HG03460 (cell line): ENCODE data around the gene PCBP4.

ENCODE experiments used
- ATAC-seq: cut with Tn5 transposase; IDR thresholded peaks from one replicate; pipeline ENCODE4 v1.9.1; 2021; ENCODE audit not compliant: unreplicated experiment

The PCBP4 gene

GRCh38 chr3:51974963-51975851 lies 8.0 kb upstream of the PCBP4 start, which contains the start of gene ABHD14A:
Gene ABHD14A (plus strand): TSS chr3:51975064. CDS start chr3:51975136, 72 bp downstream.
- no peak for ATAC-seq

DNA sequence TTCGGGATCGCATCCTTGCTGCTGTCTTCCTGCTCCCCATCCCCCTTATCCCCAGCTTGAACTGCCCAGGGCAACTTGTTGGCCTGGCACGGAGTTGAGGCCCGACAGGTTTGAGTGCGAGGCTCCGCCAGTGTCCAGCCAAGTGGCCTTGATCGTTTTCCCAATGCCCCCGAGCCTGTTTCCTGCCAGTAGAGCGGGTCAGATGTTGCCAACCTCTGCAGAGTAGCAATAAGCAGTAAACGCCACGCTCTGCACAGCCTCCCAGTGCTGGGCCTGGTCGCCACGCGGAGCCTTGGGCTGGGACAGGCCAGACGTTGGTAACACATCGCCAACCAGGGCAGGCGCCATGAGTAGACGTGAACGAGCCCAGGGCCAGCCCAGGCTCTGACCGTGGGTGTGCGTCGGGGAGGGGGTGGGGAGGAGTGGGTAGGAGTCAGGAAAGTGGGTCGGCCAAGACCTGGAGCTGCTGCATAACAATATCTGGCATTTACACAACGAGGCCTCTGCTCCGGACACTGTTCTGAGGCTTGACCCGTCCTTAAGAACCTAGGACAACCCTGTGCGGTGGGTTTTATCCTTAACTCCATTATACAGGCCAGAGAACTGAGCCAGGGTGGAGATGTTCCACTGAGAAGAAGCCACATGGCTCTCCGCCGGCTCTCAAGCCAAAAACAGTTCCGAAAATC lies 7.2 kb upstream of the PCBP4 start:
- ATAC-seq, result peak; percentile 8

DNA sequence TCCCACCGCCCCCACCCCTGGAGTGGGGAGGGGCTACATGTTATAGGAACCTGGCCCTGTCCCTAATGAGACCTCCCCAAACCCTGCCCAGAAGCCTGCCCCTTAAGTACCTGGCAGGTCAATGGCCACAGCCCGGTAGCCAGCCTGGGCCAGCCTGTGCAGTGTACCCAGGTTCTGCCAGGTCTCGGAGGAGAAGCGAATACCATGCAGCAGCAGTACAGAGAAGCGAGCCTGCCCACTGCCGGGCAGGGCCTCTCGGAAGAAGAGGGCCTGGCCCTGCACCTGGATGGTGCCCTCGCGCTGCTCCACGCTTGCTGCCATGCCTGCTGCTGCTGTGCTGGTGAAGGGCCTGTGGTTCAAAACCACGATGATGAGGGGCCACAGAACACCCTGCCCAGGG lies 4.1 kb upstream of the PCBP4 start:
- ATAC-seq, result no peak

GRCh38 chr3:51970606-51971300 lies 3.5 kb upstream of the PCBP4 start:
- ATAC-seq, result no peak

- ATAC-seq, result no peak
Observed at GRCh38 chr3:51969841-51970240, 2.6 kb upstream of the PCBP4 start.

GRCh38 chr3:51968883-51969678 lies 1.8 kb upstream of the PCBP4 start:
- ATAC-seq, result no peak

DNA sequence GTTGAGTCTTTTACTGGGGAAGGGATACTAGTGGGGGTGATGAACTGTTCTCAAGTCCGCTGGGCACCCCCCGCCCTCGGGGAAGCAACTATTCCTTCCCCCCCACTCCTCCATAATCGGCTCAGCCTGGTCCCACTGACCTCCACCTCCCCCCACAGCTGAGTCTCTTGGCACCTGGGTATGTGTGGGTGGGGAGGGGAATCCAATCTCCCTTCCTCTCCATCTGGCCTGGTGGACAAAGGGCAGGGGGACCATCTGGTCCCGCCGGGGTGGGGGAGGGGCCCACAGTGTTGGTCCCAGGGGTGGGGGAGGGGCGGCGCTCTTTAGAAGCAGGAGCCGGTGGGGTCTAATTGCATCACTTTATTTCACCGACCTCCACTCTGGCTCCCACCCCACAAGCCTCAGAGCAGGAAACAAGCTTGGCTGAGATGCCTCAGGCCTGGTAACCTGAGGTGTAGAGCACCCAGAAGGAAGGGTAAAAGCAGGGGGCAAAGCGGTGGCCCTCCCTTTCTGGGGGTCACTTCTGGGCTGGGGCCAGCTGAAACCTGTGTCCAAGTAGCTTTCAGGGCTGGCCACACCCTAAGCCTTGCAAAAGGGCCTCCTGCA lies 1.0 kb upstream of the PCBP4 start:
- no peak for ATAC-seq

DNA sequence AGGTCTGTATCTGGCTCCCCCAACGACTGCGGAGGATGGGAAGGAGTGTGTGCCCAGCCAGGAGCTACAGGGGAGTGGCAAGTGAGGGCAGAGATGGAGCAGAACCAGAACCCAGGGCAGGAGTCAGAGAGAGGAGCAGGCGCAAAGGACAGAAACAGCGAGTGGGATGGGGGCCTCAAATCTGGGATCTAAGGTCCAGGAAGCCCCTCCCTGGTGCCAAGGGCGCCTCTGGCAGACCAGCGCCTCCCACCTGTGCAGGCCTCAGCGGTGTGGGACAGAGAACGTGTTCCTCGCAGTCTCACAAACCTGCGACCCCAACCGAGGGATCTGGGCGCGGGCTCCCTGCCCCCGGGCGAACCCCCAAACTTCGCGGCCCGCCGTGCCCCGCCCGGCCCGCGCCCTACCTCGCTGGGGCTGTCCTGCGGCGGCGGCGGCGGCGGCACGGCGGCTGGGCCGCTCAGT lies 301 bp downstream of the PCBP4 start:
- ATAC-seq, result no peak

DNA sequence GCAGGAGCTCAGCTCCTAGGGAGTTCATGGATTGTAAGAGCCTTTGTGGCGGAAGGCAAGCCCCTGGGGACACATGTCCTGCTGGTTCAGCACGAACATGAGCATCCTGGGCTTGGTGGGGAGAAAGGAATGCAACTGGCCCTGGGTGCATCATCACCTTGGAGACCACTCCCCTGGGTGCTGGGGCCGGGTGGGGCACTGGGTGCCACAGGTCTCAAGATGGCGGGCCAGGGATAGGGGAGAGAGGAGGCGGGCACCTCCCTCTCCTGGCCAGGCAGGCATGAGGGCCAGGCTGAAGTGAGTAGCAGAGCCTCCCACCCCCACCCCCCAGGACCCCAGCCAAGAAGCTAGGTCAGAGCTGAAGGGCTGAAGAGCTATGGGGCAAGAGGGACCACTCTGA lies 768 bp downstream of the PCBP4 start:
- ATAC-seq, result no peak

- ATAC-seq, result no peak
Observed at GRCh38 chr3:51966016-51966415, 1.2 kb downstream of the PCBP4 start.

- no peak for ATAC-seq
Observed at GRCh38 chr3:51964521-51964920, 2.7 kb downstream of the PCBP4 start.

GRCh38 chr3:51963951-51964451 lies 3.3 kb downstream of the PCBP4 start:
- no peak for ATAC-seq

DNA sequence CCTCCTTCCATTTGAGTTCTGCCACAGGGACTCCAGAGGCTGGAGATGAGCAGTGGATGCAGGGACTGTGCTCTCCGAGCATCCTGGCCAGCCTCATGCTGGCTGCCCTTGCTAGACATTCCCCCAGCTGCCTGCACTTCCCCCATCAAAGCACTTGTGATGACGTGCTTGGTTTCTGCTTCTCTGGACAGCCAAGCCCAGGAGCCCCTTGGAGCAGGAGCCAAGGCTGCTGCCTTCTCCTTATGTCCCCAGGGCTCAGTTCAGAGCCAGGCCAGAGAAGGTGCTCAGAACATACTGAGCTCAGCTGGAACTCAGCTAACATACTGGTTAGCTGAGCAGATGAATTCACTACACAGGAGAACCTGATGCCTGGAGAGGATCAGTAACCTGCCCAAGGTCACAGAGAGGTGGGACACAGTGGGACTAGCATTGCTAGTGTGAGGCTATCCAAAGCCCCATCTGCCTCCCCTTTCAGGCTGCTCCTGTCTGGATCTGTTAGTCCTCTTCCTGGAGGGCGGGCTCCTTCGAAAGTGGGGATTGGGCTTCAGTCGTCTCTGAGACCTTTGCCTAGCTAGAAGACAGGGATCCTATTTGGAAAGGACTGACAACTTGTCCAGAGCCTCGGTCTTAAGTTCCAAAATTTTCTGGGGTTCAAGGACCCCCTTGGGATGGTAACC lies 4.3 kb downstream of the PCBP4 start:
- no peak for ATAC-seq

DNA sequence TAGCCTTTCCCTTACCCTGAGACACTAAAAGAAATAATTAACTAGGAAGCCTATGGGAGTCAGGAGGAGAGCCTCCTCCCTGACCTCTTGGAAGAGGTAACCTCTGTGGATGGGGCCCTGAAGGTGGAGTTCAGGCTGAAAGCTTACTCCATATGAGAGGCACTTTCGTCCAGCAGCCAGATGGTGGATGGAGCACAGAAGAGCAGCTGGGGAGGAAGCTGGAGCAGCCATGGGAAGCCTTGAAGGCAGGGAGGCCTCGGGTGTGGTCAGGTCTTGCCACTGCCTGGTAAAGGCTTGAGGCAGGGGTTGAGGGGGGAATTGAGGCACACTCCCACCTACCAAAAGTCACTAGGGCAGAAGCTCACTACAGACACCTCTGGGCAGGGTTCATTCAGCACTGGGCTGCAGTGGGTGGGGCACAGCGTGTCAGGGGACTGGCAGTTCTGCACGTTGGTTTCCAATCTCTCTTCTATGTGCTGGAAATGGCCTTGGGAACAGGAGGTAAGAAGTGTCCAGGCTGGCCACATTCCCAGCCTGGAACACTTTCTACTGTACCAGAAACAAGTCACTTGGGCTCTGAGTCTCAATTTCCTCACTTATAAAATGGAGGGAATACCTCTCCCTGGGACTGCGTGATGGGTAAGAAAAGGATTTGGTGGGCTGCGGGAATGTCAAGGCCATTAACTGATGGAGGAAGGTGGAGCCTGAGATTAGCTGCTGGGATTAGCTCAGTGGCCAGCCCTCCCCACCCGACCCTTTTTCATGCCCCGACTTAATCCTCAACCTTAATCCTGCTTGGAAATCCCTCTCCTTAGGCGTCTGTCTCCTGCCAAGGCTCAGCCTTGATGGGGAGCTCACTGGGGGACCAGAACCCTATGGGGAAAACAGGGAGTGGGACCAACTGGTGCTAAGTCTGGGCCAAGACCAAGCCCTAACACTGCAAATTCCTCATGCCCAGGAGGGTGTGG lies 5.4 kb downstream of the PCBP4 start:
- no peak for ATAC-seq

DNA sequence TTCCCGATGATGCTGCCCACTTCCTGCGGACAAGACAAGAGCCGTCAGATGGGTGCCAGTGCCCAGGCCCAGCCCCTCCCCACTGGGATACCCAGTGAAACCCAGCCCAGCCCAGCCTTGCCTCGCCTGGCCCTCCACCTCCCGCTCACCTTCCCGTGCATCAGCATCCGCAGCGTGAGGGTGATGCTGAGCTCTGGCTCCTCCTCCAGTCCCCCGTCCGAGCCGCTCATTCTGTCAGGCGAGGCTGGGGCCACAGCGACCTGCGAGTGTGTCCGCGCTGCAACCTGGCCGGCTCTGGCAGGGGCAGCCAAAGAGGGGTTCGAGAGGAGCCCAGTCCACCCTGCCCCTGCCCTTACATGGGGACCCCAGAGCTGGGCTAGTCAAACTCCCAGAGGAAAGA lies 6.2 kb downstream of the PCBP4 start:
- no peak for ATAC-seq

- no peak for ATAC-seq
Observed at GRCh38 chr3:51960386-51960785, 6.9 kb downstream of the PCBP4 start.

DNA sequence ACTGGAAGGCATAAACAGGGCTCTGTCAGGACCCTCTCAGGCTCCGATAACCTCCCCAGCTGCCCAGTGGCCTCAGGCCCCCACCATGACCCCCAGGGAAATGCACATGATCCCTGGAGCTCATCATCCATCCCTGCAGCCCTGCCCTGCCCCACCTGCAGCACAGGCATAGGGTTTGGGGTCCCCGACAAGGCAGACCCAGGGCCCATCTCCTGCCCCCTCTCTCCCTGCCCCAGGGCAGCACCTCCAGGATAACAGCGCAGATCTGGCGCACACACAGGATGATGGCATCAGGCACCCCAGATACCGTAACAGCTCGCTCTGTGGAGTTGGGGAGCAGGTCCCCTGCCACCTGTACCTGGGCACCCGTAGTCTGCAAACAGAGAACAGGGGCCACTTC lies 7.6 kb downstream of the PCBP4 start:
- no peak for ATAC-seq
